Omental fat pad (tissue), 4 donors: ENCODE results near the gene DSCAML1. TPM values are rescaled to one million over a fixed set of nuclear protein-coding genes. Genes with fewer than 3 reads are reported as not detected.
A peak's percentile ranks its signal among the peaks of the same experiment; 100 is the strongest.

ENCODE experiments used
- ATAC-seq: fragments of 150-250 bp; one replicate; pipeline ENCODE4 v1.9.1; 2016; ENCODE audit warnings: mild to moderate bottlenecking, moderate library complexity; ENCODE audit not compliant: low FRiP score
- DNase-seq: peaks from one replicate; pipeline ENCODE4 v3.0.0-alpha.2; 2019; ENCODE audit warnings: low spot score
- CTCF ChIP-seq, 3 donors: fragments of 450-650 bp; IDR thresholded peaks; one replicate each; pipeline ENCODE4 v1.5.1; 2016 to 2017; ENCODE audit warnings: antibody characterized with exemption in 3 of 3, mild to moderate bottlenecking in 3 of 3, moderate library complexity in 2 of 3
- total RNA-seq, 4 donors: library from RNA; depleted of rRNA; stranded (reverse); fragments of >200 nt; gene quantifications; one replicate each; pipeline ENCODE4 v1.1.0, GENCODE V29; 2016

DSCAML1 gene
- total RNA-seq, 4 donors from 2014 or later: 0.95 to 10.9 (median 3.9) TPM

GRCh38 chr11:117691218-117691514, 105.8 kb downstream of the DSCAML1 start:
- no peak for DNase-seq
- TF ChIP-seq CTCF (IDR thresholded peaks at IDR 0.05): no peak
- ATAC-seq: peak; percentile 31

- no peak for TF ChIP-seq CTCF (IDR thresholded peaks at IDR 0.05)
- DNase-seq (no peak), ATAC-seq (no peak)
Observed at GRCh38 chr11:117690484-117691217, 106.4 kb downstream of the DSCAML1 start.

GRCh38 chr11:117688255-117688797, 108.7 kb downstream of the DSCAML1 start:
- no peak for TF ChIP-seq CTCF (IDR thresholded peaks at IDR 0.05)
- no peak for DNase-seq
- ATAC-seq: no peak

GRCh38 chr11:117687776-117688175, 109.2 kb downstream of the DSCAML1 start:
- DNase-seq (no peak), ATAC-seq (no peak)
- no peak for TF ChIP-seq CTCF (IDR thresholded peaks at IDR 0.05)

- TF ChIP-seq CTCF (IDR thresholded peaks at IDR 0.05): no peak
- DNase-seq: no peak
- no peak for ATAC-seq
Observed at GRCh38 chr11:117686711-117687110, 110.3 kb downstream of the DSCAML1 start.

GRCh38 chr11:117685566-117685965, 111.5 kb downstream of the DSCAML1 start:
- no peak for TF ChIP-seq CTCF (IDR thresholded peaks at IDR 0.05)
- DNase-seq (no peak), ATAC-seq (peak; percentile 21)

GRCh38 chr11:117684731-117685130, 112.3 kb downstream of the DSCAML1 start:
- DNase-seq: no peak
- ATAC-seq: peak; percentile 44
- TF ChIP-seq CTCF (IDR thresholded peaks at IDR 0.05): no peak
